Measurements from ENCODE around the gene FSCN2. TPM values are rescaled to one million over a fixed set of nuclear protein-coding genes. Genes with fewer than 3 reads are reported as not detected.
"Not testable (repeated sequence)": the region's sequence is repeated elsewhere in the genome, so short reads cannot be mapped to it uniquely, and the experiment has no call there.

The FSCN2 gene
- total RNA-seq, 6 experiments from 2014 or later: 0.71 to 1.4 (median 0.99) TPM

DNA sequence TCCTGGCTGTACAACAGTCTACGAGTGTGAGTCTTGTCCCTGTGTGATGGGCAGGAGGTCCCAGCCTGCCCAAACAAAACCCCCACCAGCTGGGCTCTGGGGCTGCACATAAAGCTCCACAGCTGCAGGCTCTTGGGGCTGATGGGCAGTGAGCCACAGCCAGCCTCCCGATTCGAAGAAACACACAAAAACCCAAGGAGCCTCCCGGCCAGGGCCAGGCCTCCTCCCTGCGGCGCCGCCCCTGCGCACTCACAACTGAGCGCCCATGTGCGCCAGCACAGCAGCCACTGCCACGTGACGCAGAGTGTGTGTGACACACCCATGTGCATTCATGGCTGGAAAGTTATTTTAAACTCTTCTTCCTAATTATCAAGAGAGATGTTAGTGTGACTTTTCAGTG lies 54.6 kb downstream of the FSCN2 start:
- H3K4me3 Mint-ChIP-seq: peak overlapping the region; percentile 56; the same call in 1 of the 2 replicates
- H3K4me1 Mint-ChIP-seq (ENCODE audit: low read depth): peaks cover 58% of the 10 kb centered on the region
- peaks cover 6% of the 10 kb centered on the region for H3K27me3 Mint-ChIP-seq (ENCODE audit: insufficient read depth)
- no peak for DNase-seq
- H3K36me3 Mint-ChIP-seq (ENCODE audit: low read depth): peaks cover 48% of the 10 kb centered on the region
- no peaks in the 10 kb centered on the region for H3K9me3 Mint-ChIP-seq
- peak overlapping the region; percentile 92 for H3K27ac Mint-ChIP-seq
- TF ChIP-seq, protein P1, sequence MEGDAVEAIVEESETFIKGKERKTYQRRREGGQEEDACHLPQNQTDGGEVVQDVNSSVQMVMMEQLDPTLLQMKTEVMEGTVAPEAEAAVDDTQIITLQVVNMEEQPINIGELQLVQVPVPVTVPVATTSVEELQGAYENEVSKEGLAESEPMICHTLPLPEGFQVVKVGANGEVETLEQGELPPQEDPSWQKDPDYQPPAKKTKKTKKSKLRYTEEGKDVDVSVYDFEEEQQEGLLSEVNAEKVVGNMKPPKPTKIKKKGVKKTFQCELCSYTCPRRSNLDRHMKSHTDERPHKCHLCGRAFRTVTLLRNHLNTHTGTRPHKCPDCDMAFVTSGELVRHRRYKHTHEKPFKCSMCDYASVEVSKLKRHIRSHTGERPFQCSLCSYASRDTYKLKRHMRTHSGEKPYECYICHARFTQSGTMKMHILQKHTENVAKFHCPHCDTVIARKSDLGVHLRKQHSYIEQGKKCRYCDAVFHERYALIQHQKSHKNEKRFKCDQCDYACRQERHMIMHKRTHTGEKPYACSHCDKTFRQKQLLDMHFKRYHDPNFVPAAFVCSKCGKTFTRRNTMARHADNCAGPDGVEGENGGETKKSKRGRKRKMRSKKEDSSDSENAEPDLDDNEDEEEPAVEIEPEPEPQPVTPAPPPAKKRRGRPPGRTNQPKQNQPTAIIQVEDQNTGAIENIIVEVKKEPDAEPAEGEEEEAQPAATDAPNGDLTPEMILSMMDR (IDR thresholded peaks at IDR 0.05): peak; percentile 73

DNA sequence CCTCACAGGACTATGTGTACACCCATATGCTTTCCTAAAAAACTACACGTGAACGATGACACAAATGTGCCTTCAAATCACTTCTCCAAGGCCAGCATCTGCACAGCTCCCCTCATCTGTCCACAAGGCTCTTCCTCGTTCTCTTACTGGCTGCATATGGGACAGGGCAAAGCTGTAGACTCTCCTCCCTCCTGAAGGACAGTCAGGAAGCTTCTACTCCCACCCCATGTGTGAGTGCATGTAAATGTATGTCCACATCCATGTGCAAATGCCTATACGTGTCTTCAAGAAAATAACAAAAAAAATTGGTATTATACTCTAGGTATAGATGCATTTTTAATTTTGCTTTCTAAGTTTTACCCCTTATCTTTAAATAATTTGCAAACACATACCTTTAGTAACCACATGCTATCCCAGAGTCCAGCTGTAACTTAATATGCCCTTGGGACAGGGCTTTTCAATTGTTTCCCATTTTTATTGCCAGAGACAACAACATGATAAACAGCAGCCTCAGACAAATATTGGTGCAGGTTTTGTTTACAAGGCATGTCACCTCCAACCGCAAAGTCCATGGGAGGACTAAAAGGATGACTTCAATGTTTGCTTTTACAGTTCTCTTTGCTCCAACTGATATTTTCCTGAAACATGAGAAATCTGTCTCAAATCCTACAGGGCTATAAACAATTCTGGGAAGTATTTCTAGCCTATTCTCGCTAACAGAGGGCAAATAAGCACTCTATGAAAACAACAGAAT lies 55.6 kb downstream of the FSCN2 start:
- peak overlapping the region; percentile 92; the same call in 1 of the 2 replicates for H3K27ac Mint-ChIP-seq
- H3K4me3 Mint-ChIP-seq: no peak overlapping the region
- peaks cover 47% of the 10 kb centered on the region for H3K4me1 Mint-ChIP-seq (ENCODE audit: low read depth)
- peaks cover 47% of the 10 kb centered on the region for H3K36me3 Mint-ChIP-seq (ENCODE audit: low read depth)
- DNase-seq: no peak
- H3K9me3 Mint-ChIP-seq: no peaks in the 10 kb centered on the region
- H3K27me3 Mint-ChIP-seq (ENCODE audit: insufficient read depth): peaks cover 6% of the 10 kb centered on the region
- TF ChIP-seq, protein P1 (IDR thresholded peaks at IDR 0.05): no peak

DNA sequence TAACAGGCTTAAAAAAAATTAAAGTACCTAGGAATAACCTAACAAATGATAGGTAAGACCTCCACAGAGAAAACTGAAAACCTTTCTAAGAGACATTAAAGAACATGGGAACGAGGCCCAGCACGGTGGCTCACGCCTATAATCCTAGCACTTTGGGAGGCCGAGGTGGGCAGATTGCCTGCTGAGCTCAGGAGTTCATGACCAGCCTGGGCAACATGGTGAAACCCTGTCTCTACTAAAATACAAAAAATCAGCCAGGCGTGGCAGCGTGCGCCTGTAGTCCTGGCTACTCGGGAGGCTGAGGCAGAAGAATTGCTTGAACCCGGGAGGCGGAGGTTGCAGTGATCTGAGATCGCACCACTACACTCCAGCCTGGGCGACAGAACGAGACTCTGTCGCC lies 56.6 kb downstream of the FSCN2 start:
- not testable (repeated sequence) for H3K27ac Mint-ChIP-seq; H3K4me3 Mint-ChIP-seq; DNase-seq; H3K9me3 Mint-ChIP-seq; H3K27me3 Mint-ChIP-seq (ENCODE audit: insufficient read depth)
- peaks cover 40% of the 10 kb centered on the region for H3K4me1 Mint-ChIP-seq (ENCODE audit: low read depth)
- H3K36me3 Mint-ChIP-seq (ENCODE audit: low read depth): peaks cover 46% of the 10 kb centered on the region

DNA sequence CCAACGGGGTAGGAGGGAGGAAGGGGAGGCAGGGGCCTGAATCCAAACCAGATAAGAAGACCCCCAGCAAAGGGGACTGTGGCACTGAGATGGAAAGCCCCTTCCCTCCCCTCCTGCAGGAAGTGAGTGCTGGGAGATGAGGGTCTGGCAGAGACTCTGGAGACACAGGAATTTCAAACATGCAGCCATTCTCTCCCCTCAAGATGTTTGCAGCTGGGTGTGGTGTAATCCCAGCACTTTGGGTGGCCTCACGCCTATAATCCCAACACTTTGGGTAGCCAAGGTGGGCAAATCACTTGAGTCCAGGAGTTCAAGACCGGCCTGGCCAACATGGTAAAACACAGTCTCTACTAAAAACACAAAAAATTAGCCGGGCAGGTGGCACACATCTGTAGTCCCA lies 57.9 kb downstream of the FSCN2 start:
- Mint-ChIP-seq H3K4me3 (no peak overlapping the region), H3K27ac (no peak overlapping the region), H3K27me3 (ENCODE audit: insufficient read depth) (no peaks in the 10 kb centered on the region; the same call in 1 of the 2 replicates), H3K4me1 (ENCODE audit: low read depth) (peaks cover 29% of the 10 kb centered on the region), H3K9me3 (no peaks in the 10 kb centered on the region), H3K36me3 (ENCODE audit: low read depth) (peaks cover 50% of the 10 kb centered on the region)
- DNase-seq: no peak
- TF ChIP-seq, protein P1 (IDR thresholded peaks at IDR 0.05): no peak

Other genes with a start within 250 kb of the FSCN2 start
- gene SLC38A10, start 233.1 kb upstream of the FSCN2 start, total RNA-seq (2021; fragmentation: NEBNext Ultra II Directional; extraction: Animal tissue kit (Norgen Biotek cat#: 25700)): 10 to 100 TPM; 71.2 to 88.3 (median 72.2) TPM
- 1 to 10 TPM; 7.3 to 9.7 (median 8.3) TPM for gene BAHCC1, start 132.9 kb upstream of the FSCN2 start, total RNA-seq (2021; fragmentation: NEBNext Ultra II Directional; extraction: Animal tissue kit (Norgen Biotek cat#: 25700))
- over 10,000 TPM in 3 of 6 experiments, 1,000 to 10,000 TPM in 3; 7,891 to 11,135 (median 9,908) TPM for gene ACTG1, start 15.6 kb upstream of the FSCN2 start, total RNA-seq (2021; fragmentation: NEBNext Ultra II Directional; extraction: Animal tissue kit (Norgen Biotek cat#: 25700))
- 10 to 100 TPM; 21.9 to 27.7 (median 23.9) TPM for gene FAAP100, start 24.0 kb downstream of the FSCN2 start, total RNA-seq (2021; fragmentation: NEBNext Ultra II Directional; extraction: Animal tissue kit (Norgen Biotek cat#: 25700))
- gene NPLOC4, start 108.7 kb downstream of the FSCN2 start, total RNA-seq (2021; fragmentation: NEBNext Ultra II Directional; extraction: Animal tissue kit (Norgen Biotek cat#: 25700)): 100 to 1,000 TPM; 121 to 140 (median 133) TPM
- 10 to 100 TPM; 14.3 to 19.6 (median 17.2) TPM for gene TSPAN10, start 108.8 kb downstream of the FSCN2 start, total RNA-seq (2021; fragmentation: NEBNext Ultra II Directional; extraction: Animal tissue kit (Norgen Biotek cat#: 25700))
- under 1 TPM in 5 of 6 experiments, not detected in 1; 0.37 to 0.76 (median 0.57) TPM for gene PDE6G, start 128.2 kb downstream of the FSCN2 start, total RNA-seq (2021; fragmentation: NEBNext Ultra II Directional; extraction: Animal tissue kit (Norgen Biotek cat#: 25700))
- gene OXLD1, start 138.2 kb downstream of the FSCN2 start, total RNA-seq (2021; fragmentation: NEBNext Ultra II Directional; extraction: Animal tissue kit (Norgen Biotek cat#: 25700)): 10 to 100 TPM; 20.9 to 33.4 (median 30.9) TPM
- gene CCDC137, start 138.4 kb downstream of the FSCN2 start, total RNA-seq (2021; fragmentation: NEBNext Ultra II Directional; extraction: Animal tissue kit (Norgen Biotek cat#: 25700)): 10 to 100 TPM; 22.8 to 28.8 (median 25.2) TPM
- gene ARL16, start 155.4 kb downstream of the FSCN2 start, total RNA-seq (2021; fragmentation: NEBNext Ultra II Directional; extraction: Animal tissue kit (Norgen Biotek cat#: 25700)): 10 to 100 TPM; 39.4 to 50.5 (median 46.7) TPM
- 100 to 1,000 TPM; 106 to 127 (median 116) TPM for gene HGS, start 155.6 kb downstream of the FSCN2 start, total RNA-seq (2021; fragmentation: NEBNext Ultra II Directional; extraction: Animal tissue kit (Norgen Biotek cat#: 25700))
- 100 to 1,000 TPM; 105 to 124 (median 113) TPM for gene MRPL12, start 175.0 kb downstream of the FSCN2 start, total RNA-seq (2021; fragmentation: NEBNext Ultra II Directional; extraction: Animal tissue kit (Norgen Biotek cat#: 25700))
- gene SLC25A10, start 183.9 kb downstream of the FSCN2 start, total RNA-seq (2021; fragmentation: NEBNext Ultra II Directional; extraction: Animal tissue kit (Norgen Biotek cat#: 25700)): 10 to 100 TPM; 13.2 to 21.9 (median 17.1) TPM